ENCODE data around the gene NFKBIE. TPM values are rescaled to one million over a fixed set of nuclear protein-coding genes. Genes with fewer than 3 reads are reported as not detected.

Gene NFKBIE
- total RNA-seq, 4 donors from 2014 or later: 7.0 to 10.4 (median 8.5) TPM

GRCh38 chr6:44222486-44223318, 42.6 kb downstream of the NFKBIE start:
- H3K9me3 ChIP-seq: no peaks in the 10 kb centered on the region
- H3K27ac ChIP-seq (replicated peaks in 1 of 4): peak overlapping the region; percentile 95 to 98 (median 96)
- DNase-seq (ENCODE audit: extremely low spot score): no peak
- 18% methylated on average over 26 of the region's 26 CpGs for WGBS
- intact Hi-C loops (cut with DNase I): no loop called here
- peak overlapping the region; percentile 73 to 82 (median 77) for H3K4me3 ChIP-seq
- peaks cover 82 to 100% (median 95%) of the 10 kb centered on the region in 4 donors for H3K4me1 ChIP-seq
- H3K27me3 ChIP-seq: no peaks in the 10 kb centered on the region
- TF ChIP-seq EP300 (IDR thresholded peaks at IDR 0.05) (no peak), POLR2A (IDR thresholded peaks at IDR 0.05; ENCODE audit: low read depth) (no peak)
- TF ChIP-seq, protein P1, sequence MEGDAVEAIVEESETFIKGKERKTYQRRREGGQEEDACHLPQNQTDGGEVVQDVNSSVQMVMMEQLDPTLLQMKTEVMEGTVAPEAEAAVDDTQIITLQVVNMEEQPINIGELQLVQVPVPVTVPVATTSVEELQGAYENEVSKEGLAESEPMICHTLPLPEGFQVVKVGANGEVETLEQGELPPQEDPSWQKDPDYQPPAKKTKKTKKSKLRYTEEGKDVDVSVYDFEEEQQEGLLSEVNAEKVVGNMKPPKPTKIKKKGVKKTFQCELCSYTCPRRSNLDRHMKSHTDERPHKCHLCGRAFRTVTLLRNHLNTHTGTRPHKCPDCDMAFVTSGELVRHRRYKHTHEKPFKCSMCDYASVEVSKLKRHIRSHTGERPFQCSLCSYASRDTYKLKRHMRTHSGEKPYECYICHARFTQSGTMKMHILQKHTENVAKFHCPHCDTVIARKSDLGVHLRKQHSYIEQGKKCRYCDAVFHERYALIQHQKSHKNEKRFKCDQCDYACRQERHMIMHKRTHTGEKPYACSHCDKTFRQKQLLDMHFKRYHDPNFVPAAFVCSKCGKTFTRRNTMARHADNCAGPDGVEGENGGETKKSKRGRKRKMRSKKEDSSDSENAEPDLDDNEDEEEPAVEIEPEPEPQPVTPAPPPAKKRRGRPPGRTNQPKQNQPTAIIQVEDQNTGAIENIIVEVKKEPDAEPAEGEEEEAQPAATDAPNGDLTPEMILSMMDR (IDR thresholded peaks at IDR 0.05): no peak
- H3K36me3 ChIP-seq: no peaks in the 10 kb centered on the region

DNA sequence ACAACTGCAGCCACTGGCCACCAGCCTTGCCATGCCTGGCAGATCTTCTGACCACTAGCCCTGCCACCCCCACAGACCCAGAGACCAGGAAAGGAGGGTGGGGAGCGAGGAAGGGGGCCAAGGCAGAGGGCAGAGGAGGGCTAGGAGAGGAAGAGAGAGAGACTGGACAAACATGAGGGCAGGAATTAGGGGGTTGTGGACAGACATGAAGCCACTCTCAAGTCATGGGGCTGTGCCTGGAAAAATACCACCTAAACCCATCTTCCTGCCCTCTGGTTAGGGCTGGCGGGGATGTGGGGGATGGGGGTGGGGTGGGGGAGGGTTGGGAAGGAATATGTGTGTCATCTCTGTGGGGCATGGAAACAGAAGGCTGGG, 43.4 kb downstream of the NFKBIE start:
- Histone ChIP-seq H3K27ac (replicated peaks in 1 of 4) (peak overlapping the region; percentile 95 to 98 (median 96)), H3K9me3 (no peaks in the 10 kb centered on the region), H3K4me3 (peak overlapping the region; percentile 73 to 82 (median 77)), H3K4me1 (peaks cover 82 to 100% (median 95%) of the 10 kb centered on the region in 4 donors), H3K36me3 (no peaks in the 10 kb centered on the region), H3K27me3 (no peaks in the 10 kb centered on the region)
- intact Hi-C loops (cut with DNase I): no loop called here
- DNase-seq (ENCODE audit: extremely low spot score): no peak
- TF ChIP-seq, protein P1 (IDR thresholded peaks at IDR 0.05): no peak
- TF ChIP-seq POLR2AphosphoS5 (IDR thresholded peaks at IDR 0.05) (no peak), EP300 (IDR thresholded peaks at IDR 0.05) (no peak), POLR2A (IDR thresholded peaks at IDR 0.05; ENCODE audit: low read depth) (no peak)
- 44% methylated on average over 1 of the region's 2 CpGs for WGBS

GRCh38 chr6:44221291-44221960, 43.9 kb downstream of the NFKBIE start:
- Histone ChIP-seq H3K27me3 (no peaks in the 10 kb centered on the region), H3K36me3 (no peaks in the 10 kb centered on the region), H3K4me1 (peaks cover 81 to 100% (median 95%) of the 10 kb centered on the region in 4 donors), H3K4me3 (peak overlapping the region; percentile 73 to 82 (median 77)), H3K27ac (replicated peaks in 1 of 4) (peak overlapping the region; percentile 95 to 98 (median 96)), H3K9me3 (no peaks in the 10 kb centered on the region)
- 3% methylated on average over 4 of the region's 4 CpGs for WGBS
- intact Hi-C loops (cut with DNase I): no loop called here
- TF ChIP-seq POLR2AphosphoS5 (IDR thresholded peaks at IDR 0.05): peak; percentile 86 to 90
- TF ChIP-seq, protein P1 (IDR thresholded peaks at IDR 0.05): peak; percentile 83 to 90 (median 84)
- peak; percentile 13 for TF ChIP-seq EP300 (IDR thresholded peaks at IDR 0.05)
- TF ChIP-seq POLR2A (IDR thresholded peaks at IDR 0.05; ENCODE audit: low read depth): peak; percentile 25
- peak; percentile 97 for DNase-seq (ENCODE audit: extremely low spot score)

DNA sequence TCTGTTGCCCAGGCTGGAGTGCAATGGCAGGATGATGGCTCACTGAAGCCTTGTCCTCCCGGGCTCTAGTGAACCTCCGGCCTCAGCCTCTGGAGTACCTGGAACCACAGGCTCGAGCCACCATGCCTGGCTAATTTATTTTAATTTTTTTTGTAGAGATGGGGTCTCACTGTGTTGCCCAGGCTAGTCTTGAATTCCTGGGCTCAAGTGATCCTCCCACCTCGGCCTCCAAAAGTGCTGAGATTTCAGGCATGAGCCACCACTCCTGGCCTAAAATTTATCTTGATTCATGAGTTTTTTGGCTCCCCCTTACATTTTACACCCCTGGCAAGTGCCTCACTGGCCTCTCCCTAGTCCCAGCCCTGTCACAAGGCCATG, 44.4 kb downstream of the NFKBIE start:
- Histone ChIP-seq H3K4me1 (peaks cover 76 to 100% (median 94%) of the 10 kb centered on the region in 4 donors), H3K27ac (replicated peaks in 1 of 4) (peak overlapping the region; percentile 95 to 98 (median 96)), H3K27me3 (no peaks in the 10 kb centered on the region), H3K36me3 (no peaks in the 10 kb centered on the region), H3K4me3 (peak overlapping the region in 3 of 4 donors; percentile 3 to 75 (median 75)), H3K9me3 (no peaks in the 10 kb centered on the region)
- no peak for TF ChIP-seq POLR2AphosphoS5 (IDR thresholded peaks at IDR 0.05)
- TF ChIP-seq, protein P1 (IDR thresholded peaks at IDR 0.05): no peak
- no peak for TF ChIP-seq POLR2A (IDR thresholded peaks at IDR 0.05; ENCODE audit: low read depth)
- TF ChIP-seq EP300 (IDR thresholded peaks at IDR 0.05): no peak
- 69% methylated on average over 4 of the region's 4 CpGs for WGBS
- intact Hi-C loops (cut with DNase I): no loop called here
- no peak for DNase-seq (ENCODE audit: extremely low spot score)

Measured in esophagus muscularis mucosa (tissue), 4 donors.